ENCODE data around the gene NUP205. TPM values are rescaled to one million over a fixed set of nuclear protein-coding genes. Genes with fewer than 3 reads are reported as not detected.

NUP205 gene
- total RNA-seq, 2 donors from 2014 or later, result 118 to 129 TPM

GRCh38 chr7:135647755-135648154, 90.0 kb downstream of the NUP205 start:
- no peak overlapping the region for H3K4me3 Mint-ChIP-seq
- Histone ChIP-seq H3K4me3 (ENCODE audit: low read length) (no peak overlapping the region), H3K27me3 (ENCODE audit: control insufficient read depth, insufficient read depth, low read length, poor library complexity, severe bottlenecking) (no peaks in the 10 kb centered on the region), H3K9ac (ENCODE audit: extremely low read depth, low read length, poor library complexity, severe bottlenecking) (no peak overlapping the region), H3K36me3 (ENCODE audit: control insufficient read depth, insufficient read depth, low read length) (peaks cover 69% of the 10 kb centered on the region), H3K4me1 (ENCODE audit: control insufficient read depth, insufficient read depth, low read length) (no peaks in the 10 kb centered on the region), H3K9me3 (ENCODE audit: control insufficient read depth, low read length) (no peaks in the 10 kb centered on the region), H3K27ac (ENCODE audit: low read depth, low read length) (no peak overlapping the region)
- H3K4me1 Mint-ChIP-seq, result peaks cover 6% of the 10 kb centered on the region
- no peak for TF ChIP-seq CTCF (conservative IDR thresholded peaks at IDR 0.05)
- no peak overlapping the region for H3K27ac Mint-ChIP-seq
- no peak for DNase-seq
- no peaks in the 10 kb centered on the region for H3K9me3 Mint-ChIP-seq
- no CpG with 5 or more reads among the region's 1 CpG for WGBS, 2 experiments (ENCODE audit: insufficient coverage in 1 of 2, insufficient read length in 1 of 2)
- peaks cover 35% of the 10 kb centered on the region for H3K36me3 Mint-ChIP-seq (ENCODE audit: low read depth)
- H3K27me3 Mint-ChIP-seq (ENCODE audit: insufficient read depth), result no peaks in the 10 kb centered on the region

- Histone ChIP-seq H3K27me3 (ENCODE audit: control insufficient read depth, insufficient read depth, low read length, poor library complexity, severe bottlenecking) (no peaks in the 10 kb centered on the region), H3K27ac (ENCODE audit: low read depth, low read length) (no peak overlapping the region), H3K4me1 (ENCODE audit: control insufficient read depth, insufficient read depth, low read length) (no peaks in the 10 kb centered on the region), H3K9me3 (ENCODE audit: control insufficient read depth, low read length) (no peaks in the 10 kb centered on the region), H3K9ac (ENCODE audit: extremely low read depth, low read length, poor library complexity, severe bottlenecking) (no peak overlapping the region), H3K36me3 (ENCODE audit: control insufficient read depth, insufficient read depth, low read length) (peaks cover 64% of the 10 kb centered on the region), H3K4me3 (ENCODE audit: low read length) (no peak overlapping the region)
- Mint-ChIP-seq H3K36me3 (ENCODE audit: low read depth) (peaks cover 35% of the 10 kb centered on the region), H3K27me3 (ENCODE audit: insufficient read depth) (no peaks in the 10 kb centered on the region), H3K9me3 (no peaks in the 10 kb centered on the region), H3K27ac (no peak overlapping the region), H3K4me3 (no peak overlapping the region), H3K4me1 (peaks cover 10% of the 10 kb centered on the region)
- no peak for TF ChIP-seq CTCF (conservative IDR thresholded peaks at IDR 0.05)
- no peak for DNase-seq
- WGBS, 2 experiments (ENCODE audit: insufficient coverage in 1 of 2, insufficient read length in 1 of 2), result 94 to 96% methylated on average over 4 to 7 of the region's 7 CpGs
Measured at GRCh38 chr7:135648235-135648634, 90.5 kb downstream of the NUP205 start.

GRCh38 chr7:135650831-135651573, 93.3 kb downstream of the NUP205 start:
- Mint-ChIP-seq H3K9me3 (no peaks in the 10 kb centered on the region), H3K36me3 (ENCODE audit: low read depth) (peaks cover 20% of the 10 kb centered on the region), H3K4me3 (no peak overlapping the region), H3K4me1 (peaks cover 12% of the 10 kb centered on the region), H3K27ac (peak overlapping the region; percentile 74), H3K27me3 (ENCODE audit: insufficient read depth) (no peaks in the 10 kb centered on the region)
- no peaks in the 10 kb centered on the region for H3K9me3 ChIP-seq (ENCODE audit: control insufficient read depth, low read length)
- DNase-seq, result no peak
- WGBS, 2 experiments (ENCODE audit: insufficient coverage in 1 of 2, insufficient read length in 1 of 2), result 92 to 93% methylated on average over 11 to 15 of the region's 15 CpGs
- H3K27ac ChIP-seq (ENCODE audit: low read depth, low read length), result no peak overlapping the region
- H3K27me3 ChIP-seq (ENCODE audit: control insufficient read depth, insufficient read depth, low read length, poor library complexity, severe bottlenecking), result no peaks in the 10 kb centered on the region
- H3K4me1 ChIP-seq (ENCODE audit: control insufficient read depth, insufficient read depth, low read length), result no peaks in the 10 kb centered on the region
- TF ChIP-seq CTCF (conservative IDR thresholded peaks at IDR 0.05), result no peak
- H3K4me3 ChIP-seq (ENCODE audit: low read length), result no peak overlapping the region
- H3K9ac ChIP-seq (ENCODE audit: extremely low read depth, low read length, poor library complexity, severe bottlenecking), result no peak overlapping the region
- peaks cover 37% of the 10 kb centered on the region for H3K36me3 ChIP-seq (ENCODE audit: control insufficient read depth, insufficient read depth, low read length)
